Measurements from ENCODE around the gene TMEM258.
A peak's percentile ranks its signal among the peaks of the same experiment; 100 is the strongest.

Gene TMEM258

DNA sequence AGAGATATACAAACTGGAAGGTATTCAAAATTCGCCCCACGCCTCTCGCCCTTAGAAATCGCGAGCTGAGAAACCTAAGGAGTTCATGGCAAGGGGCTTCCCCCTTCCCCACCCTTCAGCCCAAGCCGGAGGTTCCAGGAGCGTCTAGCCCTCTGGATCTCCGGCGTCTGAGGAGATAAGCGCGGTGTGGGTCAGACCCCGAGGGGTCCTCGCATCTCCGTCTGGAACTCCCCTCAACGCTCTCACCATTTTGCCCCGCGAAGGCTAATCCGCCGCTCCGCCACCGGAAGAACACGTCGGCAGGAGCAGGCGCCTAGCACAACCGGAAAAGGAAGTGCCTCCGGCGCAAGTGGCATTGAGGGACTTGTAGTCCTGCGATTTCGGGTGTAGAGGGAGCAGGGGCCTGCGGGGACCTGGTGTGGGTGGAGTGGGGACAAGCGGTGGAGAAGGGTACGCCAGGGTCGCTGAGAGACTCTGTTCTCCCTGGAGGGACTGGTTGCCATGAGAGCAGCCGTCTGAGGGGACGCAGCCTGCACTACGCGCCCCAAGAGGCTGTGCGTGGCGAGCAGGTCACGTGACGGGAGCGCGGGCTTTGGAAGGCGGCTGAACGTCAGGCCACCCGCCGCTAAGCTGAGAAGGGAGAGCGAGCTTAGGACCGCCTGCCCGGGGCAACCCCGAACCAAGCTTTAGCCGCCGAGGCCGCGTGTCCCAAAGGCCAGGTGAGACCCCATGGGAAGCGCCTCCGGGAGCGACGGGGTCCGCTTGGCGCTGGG lies at the start of gene TMEM258, which contains the start of gene FEN1:
TSS of gene TMEM258 (minus strand) at position 290 of the 773 bp plus-strand sequence. CDS start at position 249, 41 bp downstream.
TSS of gene FEN1 (plus strand) at position 602 of the 773 bp plus-strand sequence. CDS start 2,451 bp downstream, outside the sequence.
- DNase-seq: peak; percentile 81 to 93

DNA sequence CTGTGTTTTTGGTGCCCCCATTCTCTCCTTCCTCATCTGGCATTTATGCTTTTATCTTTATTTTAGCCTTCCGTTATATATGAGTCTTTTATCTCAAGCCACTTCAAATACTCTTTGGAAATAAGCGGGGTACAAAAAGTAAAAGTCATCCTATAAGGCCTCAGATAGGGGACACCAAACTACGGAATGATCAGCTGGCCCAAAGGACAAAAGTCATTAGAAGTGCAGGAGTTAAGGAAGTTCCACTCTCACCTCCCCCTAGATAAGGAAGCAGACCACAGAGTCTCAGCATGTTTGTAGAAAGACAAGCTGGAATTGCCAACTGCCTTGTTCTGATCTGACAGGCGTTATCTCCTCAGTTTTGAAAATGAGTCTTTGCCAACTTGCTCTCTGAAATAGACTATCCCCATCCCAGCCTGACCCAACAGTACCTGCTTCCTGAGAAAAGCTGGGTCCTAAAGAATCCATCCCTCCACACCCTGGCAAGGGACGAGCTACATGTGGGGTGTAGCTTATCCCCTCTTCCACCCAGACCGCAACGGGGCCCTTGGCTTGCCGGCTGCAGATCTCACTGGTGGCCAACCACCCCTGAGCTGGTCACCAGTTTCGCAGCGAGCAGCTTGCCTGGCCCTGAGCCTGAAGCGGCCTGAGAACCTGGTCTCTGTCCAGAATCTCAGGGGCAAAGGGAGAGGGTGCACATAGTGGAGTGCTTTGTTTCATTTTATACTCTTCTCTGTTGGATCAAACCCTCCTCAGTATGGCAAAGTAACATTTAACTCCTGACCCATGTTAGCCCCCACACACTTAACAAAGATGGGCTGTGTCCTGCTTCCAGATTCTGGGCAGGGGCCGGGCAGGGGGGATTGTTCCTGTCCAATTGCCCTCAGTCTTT lies 49.5 kb upstream of the TMEM258 start:
- DNase-seq: no peak

- no peak for DNase-seq
Measured at GRCh38 chr11:61840371-61840770, 48.0 kb upstream of the TMEM258 start.

DNA sequence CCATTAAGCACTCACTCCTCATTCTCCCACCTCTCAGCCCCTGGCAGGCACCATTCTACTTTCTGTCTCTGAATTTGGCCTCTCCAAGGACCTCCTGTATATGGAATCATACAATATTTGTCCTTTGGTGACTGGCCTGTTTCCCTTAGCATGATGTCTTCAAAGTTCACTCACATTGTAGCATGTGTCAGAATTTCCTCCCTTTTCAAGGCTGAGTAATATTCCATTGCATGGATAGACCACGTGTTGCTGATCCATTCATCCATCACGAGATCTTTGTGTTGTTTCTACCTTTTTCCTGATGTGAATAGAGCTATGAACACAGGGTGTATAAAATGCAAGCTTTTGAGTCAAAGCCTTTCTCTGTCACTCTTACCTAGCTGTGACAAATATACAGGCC lies 47.3 kb upstream of the TMEM258 start:
- DNase-seq: no peak

- DNase-seq: no peak
Measured at GRCh38 chr11:61838921-61839320, 46.5 kb upstream of the TMEM258 start.

- DNase-seq: no peak
Measured at GRCh38 chr11:61838501-61838900, 46.1 kb upstream of the TMEM258 start.

DNA sequence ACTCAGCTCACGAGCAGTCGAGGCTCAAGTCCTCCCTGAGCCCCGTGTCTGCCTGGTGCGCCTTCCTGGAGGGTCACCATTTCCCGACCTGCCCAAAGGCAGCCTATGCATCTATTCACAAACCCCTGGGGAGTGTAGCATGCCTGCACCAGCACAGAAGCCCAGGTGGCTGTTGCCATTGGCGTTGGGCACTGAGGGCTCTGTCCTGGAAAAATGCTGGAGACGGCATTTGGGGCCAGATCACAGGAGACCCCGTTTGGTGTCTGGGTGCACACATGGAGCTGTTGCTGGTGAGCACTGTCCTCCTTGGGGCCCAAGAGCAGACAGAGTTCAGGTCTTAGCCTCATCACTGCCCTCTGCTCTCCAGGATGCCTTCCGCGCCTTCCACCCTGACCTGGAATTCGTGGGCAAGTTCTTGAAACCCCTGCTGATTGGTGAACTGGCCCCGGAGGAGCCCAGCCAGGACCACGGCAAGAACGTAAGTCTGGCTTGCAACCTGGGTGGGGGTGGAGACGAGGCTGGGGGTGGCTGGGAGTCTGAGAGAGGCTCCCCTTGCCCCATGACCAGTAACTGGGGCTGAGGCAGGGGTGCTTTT lies 45.1 kb upstream of the TMEM258 start:
- no peak for DNase-seq

GRCh38 chr11:61836193-61836592 lies 43.8 kb upstream of the TMEM258 start:
- no peak for DNase-seq

- DNase-seq: no peak
Measured at GRCh38 chr11:61834278-61835048, 42.1 kb upstream of the TMEM258 start.

DNA sequence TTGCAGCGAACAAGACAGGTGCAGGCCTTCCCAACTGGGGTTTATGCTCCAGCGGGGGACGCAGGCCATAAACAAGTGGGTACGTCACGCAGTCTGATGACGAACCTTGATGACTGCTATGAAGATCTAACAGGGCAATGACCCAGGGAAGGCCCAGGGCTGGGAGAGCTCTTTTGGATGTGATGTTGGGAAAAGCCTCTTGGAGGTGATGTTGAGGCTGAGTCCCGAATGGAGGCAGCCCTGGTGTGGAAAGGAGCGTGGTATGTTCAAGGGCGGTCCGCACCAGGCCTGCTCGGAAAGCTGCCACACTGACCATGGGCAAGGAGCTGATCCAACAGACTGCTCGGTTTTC lies 41.5 kb upstream of the TMEM258 start:
- no peak for DNase-seq

DNA sequence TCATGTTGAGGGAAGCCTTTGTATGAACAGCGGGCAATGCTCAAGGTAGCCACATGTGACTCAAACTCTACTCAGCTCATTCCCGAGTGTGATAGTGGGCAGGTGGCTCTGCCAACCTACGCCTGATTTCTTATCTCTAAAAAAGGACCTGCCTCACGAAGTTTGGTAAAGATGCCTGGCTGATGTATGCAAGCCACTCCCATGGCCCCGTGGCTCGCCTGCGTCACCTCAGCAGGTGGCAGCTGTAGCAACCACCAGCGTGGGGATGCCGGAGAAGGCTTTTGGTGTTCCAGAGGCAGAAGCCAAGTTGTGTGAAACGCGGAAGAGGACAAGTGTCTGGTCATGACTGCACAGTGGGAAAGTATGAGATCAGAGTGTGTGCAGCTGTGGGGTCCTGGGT lies 41.1 kb upstream of the TMEM258 start:
- no peak for DNase-seq

- DNase-seq: no peak
Measured at GRCh38 chr11:61832754-61833153, 40.4 kb upstream of the TMEM258 start.

- DNase-seq: no peak
Measured at GRCh38 chr11:61832207-61832606, 39.8 kb upstream of the TMEM258 start.

GRCh38 chr11:61830237-61831105 lies 38.1 kb upstream of the TMEM258 start:
- DNase-seq: no peak

- no peak for DNase-seq
Measured at GRCh38 chr11:61829806-61830205, 37.4 kb upstream of the TMEM258 start.

GRCh38 chr11:61828629-61829407 lies 36.4 kb upstream of the TMEM258 start:
- DNase-seq: no peak

GRCh38 chr11:61828379-61828628 lies 35.9 kb upstream of the TMEM258 start:
- DNase-seq: no peak

DNA sequence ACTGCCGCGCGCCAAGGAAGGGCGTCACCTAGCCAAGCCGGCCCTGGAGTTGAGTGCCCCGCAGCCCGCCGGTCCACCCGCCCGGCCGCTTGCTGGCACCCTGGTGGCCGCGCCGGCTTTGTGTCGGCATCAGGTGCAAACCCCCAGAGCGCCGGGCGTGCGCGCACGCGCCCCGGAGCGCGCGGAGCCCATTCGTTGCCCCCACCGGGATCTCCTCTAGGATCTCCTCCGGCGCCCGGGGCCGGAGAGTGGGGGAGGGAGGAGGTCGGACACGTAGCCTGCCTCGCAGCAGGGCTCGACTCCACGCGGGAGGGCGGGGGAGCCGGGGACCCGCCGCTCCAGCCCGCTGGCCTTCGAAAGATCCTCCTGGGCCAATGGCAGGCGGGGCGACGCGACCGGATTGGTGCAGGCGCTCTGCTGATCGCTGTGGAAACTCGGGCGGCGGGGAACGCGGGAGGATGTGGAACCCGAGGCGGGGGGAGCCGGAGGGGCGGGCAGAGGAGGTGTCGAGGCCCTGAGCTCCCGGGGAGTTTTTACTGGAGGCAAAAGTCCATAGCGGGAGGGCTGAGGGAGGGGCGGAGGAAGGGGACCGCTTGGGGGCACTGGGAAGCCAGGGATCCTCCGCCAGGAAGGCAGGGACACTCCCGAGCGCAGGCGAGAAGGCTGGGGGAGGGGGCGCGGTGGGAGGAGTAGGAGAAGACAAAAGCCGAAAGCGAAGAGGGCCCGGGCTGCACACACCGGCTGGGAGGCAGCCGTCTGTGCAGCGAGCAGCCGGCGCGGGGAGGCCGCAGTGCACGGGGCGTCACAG lies 35.4 kb upstream of the TMEM258 start, which contains the start of gene FADS2:
TSS of gene FADS2 (plus strand) at position 730 of the 808 bp plus-strand sequence. CDS start 91 bp downstream, outside the sequence.
- peak; percentile 35 to 80 for DNase-seq

DNA sequence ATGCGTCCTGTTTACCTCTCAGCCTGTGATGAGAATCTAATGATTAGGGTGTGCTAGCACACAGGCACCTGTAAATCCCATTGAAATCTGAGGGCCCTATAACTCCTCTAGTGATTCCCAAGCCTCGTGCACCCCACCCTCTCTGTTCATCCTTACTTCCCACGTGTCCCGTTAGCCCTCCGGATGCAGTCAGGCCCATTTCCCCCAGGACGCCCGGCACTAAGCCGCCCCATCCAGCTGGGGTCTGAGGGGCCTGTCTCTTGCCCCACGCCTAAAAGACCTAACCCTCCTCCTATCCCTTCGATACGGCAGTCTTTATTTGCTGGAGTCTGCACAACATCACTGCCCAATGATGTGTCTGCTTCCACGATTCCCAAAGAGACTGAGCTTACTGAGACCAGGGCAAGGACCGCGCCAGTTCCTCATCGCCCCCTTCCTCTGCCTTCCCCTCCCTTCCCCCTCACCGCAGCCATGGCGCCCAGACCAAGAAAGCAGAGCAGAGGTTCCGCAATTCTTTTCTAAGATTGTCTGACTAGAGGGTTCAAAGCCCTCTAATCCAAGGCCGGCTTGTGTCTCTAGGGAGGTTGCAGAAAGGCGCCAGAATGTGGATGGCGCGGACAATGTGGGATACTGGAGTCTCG lies 34.7 kb upstream of the TMEM258 start:
- no peak for DNase-seq

GRCh38 chr11:61820174-61820573 lies 27.8 kb upstream of the TMEM258 start:
- DNase-seq: no peak
